PC-3 (cell line): Measurements from ENCODE around the gene NPAS2. TPM values are rescaled to one million over a fixed set of nuclear protein-coding genes. Genes with fewer than 3 reads are reported as not detected.

Experiments used
- ATAC-seq: fragments of 200-7000 bp; cut with Tn5 transposase; 2 replicates; pipeline ENCODE4 v1.9.1; 2020; ENCODE audit warnings: mild to moderate bottlenecking, moderate library complexity
- Bru-seq: library from RNA; stranded (reverse); fragments of 400-500 nt; gene quantifications from one replicate; lab custom pipeline; 2021; lab: Mats Ljungman, UMichigan
- BruChase-seq, 2 experiments: library from RNA; stranded (reverse); fragments of 400-500 nt; gene quantifications; one replicate each; lab custom pipeline; 2021; lab: Mats Ljungman, UMichigan
- BruUV-seq: library from RNA; stranded (reverse); fragments of 400-500 nt; replicated peaks from 2 replicates; lab custom pipeline; 2021; lab: Mats Ljungman, UMichigan
- CTCF ChIA-PET: fragments of 300-600 bp; sonication (Branson Sonifier 250); formaldehyde crosslinking; loops from one replicate; lab custom pipeline; 2022; ENCODE audit warnings: antibody characterized with exemption; lab: Charles Lee
- POLR2A ChIA-PET: fragments of 300-600 bp; sonication (Branson Sonifier 250); formaldehyde crosslinking; loops from one replicate; lab custom pipeline; 2022; ENCODE audit warnings: antibody characterized with exemption; ENCODE audit not compliant: unreplicated experiment; lab: Charles Lee
- DNase-seq: peaks from one replicate; pipeline ENCODE4 v3.0.0-alpha.2; 2015
- H2AFZ ChIP-seq: fragments of 300-600 bp; sonication (generic); 2 replicates; pipeline ENCODE4 v1.6.0; 2016; ENCODE audit warnings: antibody characterized with exemption, low read length
- H3F3A ChIP-seq: fragments of 300-600 bp; sonication (generic); one replicate; pipeline ENCODE4 v1.6.0; 2017; ENCODE audit warnings: antibody characterized with exemption, low read length, control low read depth, mild to moderate bottlenecking; ENCODE audit not compliant: unreplicated experiment
- H3K27ac ChIP-seq: fragments of 300-600 bp; sonication (generic); 2 replicates; pipeline ENCODE4 v1.5.1; 2016; ENCODE audit warnings: mild to moderate bottlenecking, low read length
- H3K27me3 ChIP-seq: fragments of 300-600 bp; sonication (generic); 2 replicates; pipeline ENCODE4 v1.6.1; 2016; ENCODE audit warnings: low read length, mixed read lengths
- H3K36me3 ChIP-seq: fragments of 300-600 bp; sonication (generic); 2 replicates; pipeline ENCODE4 v1.6.1; 2016; ENCODE audit warnings: low read depth, mixed run types, low read length, mixed read lengths
- H3K4me1 ChIP-seq: fragments of 300-600 bp; sonication (generic); 2 replicates; pipeline ENCODE4 v1.5.1; 2016; ENCODE audit warnings: low read length; ENCODE audit not compliant: insufficient read depth
- H3K4me2 ChIP-seq: fragments of 300-600 bp; sonication (generic); 2 replicates; pipeline ENCODE4 v1.6.0; 2016; ENCODE audit warnings: low read length
- H3K4me3 ChIP-seq: fragments of 300-600 bp; sonication (generic); 2 replicates; pipeline ENCODE4 v1.5.1; 2016; ENCODE audit warnings: mild to moderate bottlenecking, low read length, mixed read lengths
- H3K79me2 ChIP-seq: fragments of 300-600 bp; sonication (generic); 2 replicates; pipeline ENCODE4 v1.6.1; 2017; ENCODE audit warnings: low read length, mixed read lengths
- H3K9ac ChIP-seq: fragments of 300-600 bp; sonication (generic); 2 replicates; pipeline ENCODE4 v1.6.0; 2016; ENCODE audit warnings: mild to moderate bottlenecking, low read length
- H3K9me2 ChIP-seq: fragments of 300-600 bp; sonication (generic); replicated peaks from 2 replicates; pipeline ENCODE4 v1.6.1; 2016; ENCODE audit warnings: mixed run types, low read length, mixed read lengths
- H3K9me3 ChIP-seq: fragments of 300-600 bp; sonication (generic); 2 replicates; pipeline ENCODE4 v1.6.1; 2016; ENCODE audit warnings: low read length, mixed read lengths
- H4K20me1 ChIP-seq: fragments of 300-600 bp; sonication (generic); 2 replicates; pipeline ENCODE4 v1.6.1; 2016; ENCODE audit warnings: low read length, mixed read lengths
- EZH2 ChIP-seq: fragments of 300-600 bp; sonication (generic); IDR thresholded peaks from one replicate; pipeline ENCODE4 v1.6.1; 2017; ENCODE audit warnings: antibody characterized with exemption, mild to moderate bottlenecking, low read length; ENCODE audit not compliant: unreplicated experiment
- EZH2phosphoT487 ChIP-seq: fragments of 300-600 bp; sonication (generic); IDR thresholded peaks from 2 replicates; pipeline ENCODE4 v1.6.1; 2018; ENCODE audit warnings: mild to moderate bottlenecking, antibody characterized with exemption, low read length, borderline replicate concordance
- intact Hi-C: fragments of 100-400 bp; cut with micrococcal nuclease; formaldehyde crosslinking; loops from 2 replicates; pipeline ENCODE4 v1.9.0; 2023
- long read RNA-seq: library from polyadenylated mRNA; unstranded; transcript quantifications from one replicate; pipeline ENCODE4 v2.0.0, GENCODE V29; 2021; ENCODE audit not compliant: unreplicated experiment
- total RNA-seq: library from RNA; depleted of rRNA; stranded (reverse); fragments of >200 nt; gene quantifications from 2 replicates; pipeline ENCODE4 v1.2.3, GENCODE V29; 2014; rRNA removed
- TF ChIP-seq, protein P1 (sequence below): fragments of 300-600 bp; sonication (generic); conservative IDR thresholded peaks from 2 replicates; pipeline ENCODE4 v1.5.1; 2017; ENCODE audit warnings: antibody characterized with exemption, low read depth, mild to moderate bottlenecking, low read length

NPAS2 gene, protein sequence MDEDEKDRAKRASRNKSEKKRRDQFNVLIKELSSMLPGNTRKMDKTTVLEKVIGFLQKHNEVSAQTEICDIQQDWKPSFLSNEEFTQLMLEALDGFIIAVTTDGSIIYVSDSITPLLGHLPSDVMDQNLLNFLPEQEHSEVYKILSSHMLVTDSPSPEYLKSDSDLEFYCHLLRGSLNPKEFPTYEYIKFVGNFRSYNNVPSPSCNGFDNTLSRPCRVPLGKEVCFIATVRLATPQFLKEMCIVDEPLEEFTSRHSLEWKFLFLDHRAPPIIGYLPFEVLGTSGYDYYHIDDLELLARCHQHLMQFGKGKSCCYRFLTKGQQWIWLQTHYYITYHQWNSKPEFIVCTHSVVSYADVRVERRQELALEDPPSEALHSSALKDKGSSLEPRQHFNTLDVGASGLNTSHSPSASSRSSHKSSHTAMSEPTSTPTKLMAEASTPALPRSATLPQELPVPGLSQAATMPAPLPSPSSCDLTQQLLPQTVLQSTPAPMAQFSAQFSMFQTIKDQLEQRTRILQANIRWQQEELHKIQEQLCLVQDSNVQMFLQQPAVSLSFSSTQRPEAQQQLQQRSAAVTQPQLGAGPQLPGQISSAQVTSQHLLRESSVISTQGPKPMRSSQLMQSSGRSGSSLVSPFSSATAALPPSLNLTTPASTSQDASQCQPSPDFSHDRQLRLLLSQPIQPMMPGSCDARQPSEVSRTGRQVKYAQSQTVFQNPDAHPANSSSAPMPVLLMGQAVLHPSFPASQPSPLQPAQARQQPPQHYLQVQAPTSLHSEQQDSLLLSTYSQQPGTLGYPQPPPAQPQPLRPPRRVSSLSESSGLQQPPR
- total RNA-seq (54.8 and 55.4 TPM in 2 replicates), Bru-seq, nascent RNA (percentile 98 among the genes with signal in this experiment), BruChase-seq, experiment 1, labeled RNA remaining after a 6-hour chase (percentile 95 among the genes with signal in this experiment), BruChase-seq, experiment 2, labeled RNA remaining after a 2-hour chase (percentile 98 among the genes with signal in this experiment)
- long read RNA-seq, full-length matches to known transcripts: 15 of 366 reads
- long read RNA-seq, partial matches to known transcripts: 109 of 366 reads
- long read RNA-seq, other reads (novel, unspliced or antisense): 242 of 366 reads

- H3K4me3 ChIP-seq: peak within 1 kb of the TSS; percentile 93
- peak within 1 kb of the TSS; percentile 93 for H3K27ac ChIP-seq
- H3K36me3 ChIP-seq: 0 out of 2 replicates have a peak, but pooled peaks cover 3% of the 10 kb centered on the region
- no TSS peak for BruUV-seq
- no peaks in the 10 kb centered on the region for H3K9me2 ChIP-seq
- ATAC-seq (peak; percentile 31), DNase-seq (peak; percentile 63)
- TF ChIP-seq, protein P1, sequence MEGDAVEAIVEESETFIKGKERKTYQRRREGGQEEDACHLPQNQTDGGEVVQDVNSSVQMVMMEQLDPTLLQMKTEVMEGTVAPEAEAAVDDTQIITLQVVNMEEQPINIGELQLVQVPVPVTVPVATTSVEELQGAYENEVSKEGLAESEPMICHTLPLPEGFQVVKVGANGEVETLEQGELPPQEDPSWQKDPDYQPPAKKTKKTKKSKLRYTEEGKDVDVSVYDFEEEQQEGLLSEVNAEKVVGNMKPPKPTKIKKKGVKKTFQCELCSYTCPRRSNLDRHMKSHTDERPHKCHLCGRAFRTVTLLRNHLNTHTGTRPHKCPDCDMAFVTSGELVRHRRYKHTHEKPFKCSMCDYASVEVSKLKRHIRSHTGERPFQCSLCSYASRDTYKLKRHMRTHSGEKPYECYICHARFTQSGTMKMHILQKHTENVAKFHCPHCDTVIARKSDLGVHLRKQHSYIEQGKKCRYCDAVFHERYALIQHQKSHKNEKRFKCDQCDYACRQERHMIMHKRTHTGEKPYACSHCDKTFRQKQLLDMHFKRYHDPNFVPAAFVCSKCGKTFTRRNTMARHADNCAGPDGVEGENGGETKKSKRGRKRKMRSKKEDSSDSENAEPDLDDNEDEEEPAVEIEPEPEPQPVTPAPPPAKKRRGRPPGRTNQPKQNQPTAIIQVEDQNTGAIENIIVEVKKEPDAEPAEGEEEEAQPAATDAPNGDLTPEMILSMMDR: no peak
- TF ChIP-seq EZH2phosphoT487 (no peak), EZH2 (no peak)
- POLR2A ChIA-PET: interaction anchor here (0.6 to 1.6 kb wide), 6 partner anchors 19 to 162 kb away, joined by 3 to 14 read pairs (median 9); no protein-coding TSS in a partner anchor
- H3K9me3 ChIP-seq: no peaks in the 10 kb centered on the region
- peak within 1 kb of the TSS; percentile 88 for H3K4me2 ChIP-seq
- H3F3A ChIP-seq: no peaks in the 10 kb centered on the region
- H3K4me1 ChIP-seq: peaks cover 39% of the 10 kb centered on the region
- peaks cover 31% of the 10 kb centered on the region for H4K20me1 ChIP-seq
- peak within 1 kb of the TSS; percentile 46 for H2AFZ ChIP-seq
- H3K27me3 ChIP-seq: no peaks in the 10 kb centered on the region
- H3K79me2 ChIP-seq: peaks cover 53% of the 10 kb centered on the region
- peak within 1 kb of the TSS; percentile 96 for H3K9ac ChIP-seq
- CTCF ChIA-PET: interaction anchor here (0.7 to 1.7 kb wide), 5 partner anchors 10 to 209 kb away, joined by 3 to 23 read pairs (median 6); no protein-coding TSS in a partner anchor
- intact Hi-C loops: loop anchor here (1.0 to 2.0 kb wide), 4 partner anchors 33 to 209 kb away; no protein-coding TSS in a partner anchor
Measured at GRCh38 chr2:100819370-100820272, at the start of gene NPAS2. TSS of gene NPAS2 (plus strand) at chr2:100820139. CDS start at chr2:100904755, 84,616 bp downstream.

DNA sequence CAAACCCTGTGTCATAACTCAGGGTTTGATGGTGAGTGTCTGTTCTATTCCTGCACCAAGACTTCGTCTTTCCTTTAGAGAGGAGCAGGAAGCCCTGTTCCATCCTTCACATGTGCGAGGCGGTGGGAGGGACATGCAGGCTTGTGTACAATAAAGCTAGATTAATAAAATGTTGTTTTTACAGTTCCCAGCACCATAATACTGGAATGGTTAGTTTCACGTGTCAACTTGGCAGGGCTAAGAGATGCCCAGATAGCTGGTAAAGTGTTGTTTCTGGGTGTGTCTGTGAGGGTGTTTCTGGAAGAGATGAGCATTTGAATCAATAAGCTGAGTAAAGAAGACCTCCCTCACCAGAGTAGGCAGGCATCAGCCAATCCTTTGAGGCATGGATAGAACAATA lies 48.8 kb upstream of the NPAS2 start:
- Histone ChIP-seq H3K9ac (no peak overlapping the region), H3K4me2 (no peak overlapping the region), H3K9me3 (no peaks in the 10 kb centered on the region), H3K79me2 (no peaks in the 10 kb centered on the region), H2AFZ (no peak overlapping the region), H3K9me2 (no peaks in the 10 kb centered on the region), H4K20me1 (no peaks in the 10 kb centered on the region), H3K4me1 (peaks cover 34% of the 10 kb centered on the region), H3K36me3 (no peaks in the 10 kb centered on the region), H3K27me3 (no peaks in the 10 kb centered on the region), H3F3A (peaks cover 14% of the 10 kb centered on the region), H3K4me3 (no peak overlapping the region), H3K27ac (no peak overlapping the region)
- POLR2A ChIA-PET: interaction anchor here (0.6 kb wide), 1 partner anchor 47 kb away, joined by 3 read pairs; no protein-coding TSS in a partner anchor
- ATAC-seq (no peak), DNase-seq (no peak)
- CTCF ChIA-PET: no interaction called here
- BruUV-seq: no TSS peak
- TF ChIP-seq, protein P1: no peak
- TF ChIP-seq EZH2 (no peak), EZH2phosphoT487 (no peak)
- intact Hi-C loops: no loop called here
